IPS DF 6.9 (cell line): ENCODE data around the gene TNIK.

ENCODE experiments used
- DNase-seq: peaks from one replicate; pipeline ENCODE4 v3.0.0-alpha.2; 2013; ENCODE audit warnings: low read depth, low spot score
- H3K27ac ChIP-seq: one replicate; pipeline ENCODE4 v1.5.1; 2013; ENCODE audit warnings: low read length, control low read depth
- H3K27me3 ChIP-seq: 2 replicates; pipeline ENCODE4 v1.6.1; 2013; ENCODE audit warnings: mild to moderate bottlenecking, low read length; ENCODE audit not compliant: control insufficient read depth, insufficient read depth
- H3K36me3 ChIP-seq: 2 replicates; pipeline ENCODE4 v1.6.1; 2013; ENCODE audit warnings: low read length; ENCODE audit not compliant: control insufficient read depth, insufficient read depth
- H3K4me1 ChIP-seq: 2 replicates; pipeline ENCODE4 v1.6.1; 2013; ENCODE audit warnings: low read length; ENCODE audit not compliant: control insufficient read depth, insufficient read depth
- H3K4me3 ChIP-seq: 2 replicates; pipeline ENCODE4 v1.5.1; 2013; ENCODE audit warnings: mild to moderate bottlenecking, low read length
- H3K9me3 ChIP-seq: 2 replicates; pipeline ENCODE4 v1.6.1; 2013; ENCODE audit warnings: low read length, inconsistent platforms; ENCODE audit not compliant: control insufficient read depth, insufficient read depth
- WGBS: extraction: QIAGEN DNeasy Blood & Tissue Kit; methylation state at CpG from one replicate; pipeline ENCODE4 v1.1.7; 2013; ENCODE audit warnings: mixed read lengths, missing lambda C conversion rate; ENCODE audit not compliant: insufficient read length, insufficient coverage; 5-methylcytosine and 5-hydroxymethylcytosine counted together

Gene TNIK

GRCh38 chr3:171276923-171277322 lies 183.3 kb downstream of the TNIK start:
- DNase-seq, result no peak
- no peaks in the 10 kb centered on the region for H3K4me1 ChIP-seq
- no peaks in the 10 kb centered on the region for H3K9me3 ChIP-seq
- no peak overlapping the region for H3K27ac ChIP-seq
- H3K36me3 ChIP-seq, result no peaks in the 10 kb centered on the region
- WGBS, result no CpG with 5 or more reads among the region's 3 CpGs
- no peak overlapping the region for H3K4me3 ChIP-seq
- H3K27me3 ChIP-seq, result no peaks in the 10 kb centered on the region

- H3K36me3 ChIP-seq, result no peaks in the 10 kb centered on the region
- WGBS, result no CpG with 5 or more reads among the region's 1 CpG
- no peak for DNase-seq
- H3K9me3 ChIP-seq, result no peaks in the 10 kb centered on the region
- H3K4me3 ChIP-seq, result no peak overlapping the region
- no peaks in the 10 kb centered on the region for H3K27me3 ChIP-seq
- H3K27ac ChIP-seq, result no peak overlapping the region
- no peaks in the 10 kb centered on the region for H3K4me1 ChIP-seq
These were observed 186.0 kb downstream of the TNIK start for GRCh38 chr3:171274222-171274621.

DNA sequence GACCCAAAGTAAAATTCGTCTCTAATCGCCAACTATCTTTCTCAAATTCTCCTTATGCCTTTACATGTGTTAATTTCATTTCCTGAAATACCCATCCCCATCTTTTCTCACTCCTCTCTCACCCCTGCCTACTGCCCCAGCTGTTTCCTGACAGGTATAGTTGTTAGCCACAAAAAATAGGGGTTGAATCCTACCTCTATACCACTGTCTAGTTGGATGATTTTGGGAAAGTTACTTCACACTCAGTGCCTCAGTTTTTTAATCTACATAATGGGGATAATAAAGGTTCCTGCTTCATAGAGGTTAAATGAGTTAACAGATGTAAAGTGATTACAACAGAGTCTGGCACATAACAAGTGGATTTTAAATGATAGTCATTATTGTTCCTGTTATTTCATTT lies 189.7 kb downstream of the TNIK start:
- no peaks in the 10 kb centered on the region for H3K36me3 ChIP-seq
- H3K27ac ChIP-seq, result no peak overlapping the region
- peaks cover 3% of the 10 kb centered on the region; the same call in 1 of the 2 replicates for H3K4me1 ChIP-seq
- no peaks in the 10 kb centered on the region for H3K27me3 ChIP-seq
- DNase-seq, result no peak
- H3K4me3 ChIP-seq, result no peak overlapping the region
- WGBS, result 100% methylated on average over 2 of the region's 2 CpGs
- H3K9me3 ChIP-seq, result no peaks in the 10 kb centered on the region

- peaks cover 3% of the 10 kb centered on the region; the same call in 1 of the 2 replicates for H3K4me1 ChIP-seq
- no peaks in the 10 kb centered on the region for H3K27me3 ChIP-seq
- no peak overlapping the region for H3K4me3 ChIP-seq
- H3K9me3 ChIP-seq, result no peaks in the 10 kb centered on the region
- no peak overlapping the region for H3K27ac ChIP-seq
- no peaks in the 10 kb centered on the region for H3K36me3 ChIP-seq
- no peak for DNase-seq
These were observed 190.7 kb downstream of the TNIK start for GRCh38 chr3:171269542-171269941.

GRCh38 chr3:171268677-171269076 lies 191.5 kb downstream of the TNIK start:
- no peak overlapping the region for H3K4me3 ChIP-seq
- H3K27me3 ChIP-seq, result no peaks in the 10 kb centered on the region
- H3K27ac ChIP-seq, result no peak overlapping the region
- no CpG with 5 or more reads among the region's 1 CpG for WGBS
- H3K9me3 ChIP-seq, result no peaks in the 10 kb centered on the region
- no peak for DNase-seq
- no peaks in the 10 kb centered on the region for H3K36me3 ChIP-seq
- H3K4me1 ChIP-seq, result peaks cover 3% of the 10 kb centered on the region; the same call in 1 of the 2 replicates

- H3K36me3 ChIP-seq, result no peaks in the 10 kb centered on the region
- no peak overlapping the region for H3K4me3 ChIP-seq
- no peaks in the 10 kb centered on the region for H3K9me3 ChIP-seq
- WGBS, result no CpG with 5 or more reads among the region's 1 CpG
- no peak for DNase-seq
- H3K27ac ChIP-seq, result no peak overlapping the region
- peaks cover 3% of the 10 kb centered on the region; the same call in 1 of the 2 replicates for H3K4me1 ChIP-seq
- no peaks in the 10 kb centered on the region for H3K27me3 ChIP-seq
These were observed 193.1 kb downstream of the TNIK start for GRCh38 chr3:171267104-171267503.

DNA sequence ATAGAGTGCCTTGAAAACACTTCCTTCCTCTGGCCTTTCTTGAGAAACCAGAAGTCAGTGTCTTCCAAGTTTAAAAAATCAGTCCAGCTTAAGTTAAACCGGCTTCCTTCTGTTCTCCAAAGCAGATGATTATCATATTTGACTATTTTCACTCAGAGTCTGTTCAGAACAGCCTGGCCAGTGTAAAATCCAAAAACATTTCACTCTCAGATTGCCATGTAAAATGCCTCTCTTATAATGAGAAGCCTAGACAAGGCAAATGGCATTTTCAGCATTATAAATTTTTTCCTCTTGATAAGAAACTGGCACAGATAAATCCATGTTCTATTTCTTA lies 193.5 kb downstream of the TNIK start:
- Histone ChIP-seq H3K27ac (no peak overlapping the region), H3K4me3 (no peak overlapping the region), H3K9me3 (no peaks in the 10 kb centered on the region), H3K27me3 (no peaks in the 10 kb centered on the region), H3K4me1 (peaks cover 3% of the 10 kb centered on the region; the same call in 1 of the 2 replicates), H3K36me3 (no peaks in the 10 kb centered on the region)
- no peak for DNase-seq
- WGBS, result no CpG with 5 or more reads among the region's 1 CpG

DNA sequence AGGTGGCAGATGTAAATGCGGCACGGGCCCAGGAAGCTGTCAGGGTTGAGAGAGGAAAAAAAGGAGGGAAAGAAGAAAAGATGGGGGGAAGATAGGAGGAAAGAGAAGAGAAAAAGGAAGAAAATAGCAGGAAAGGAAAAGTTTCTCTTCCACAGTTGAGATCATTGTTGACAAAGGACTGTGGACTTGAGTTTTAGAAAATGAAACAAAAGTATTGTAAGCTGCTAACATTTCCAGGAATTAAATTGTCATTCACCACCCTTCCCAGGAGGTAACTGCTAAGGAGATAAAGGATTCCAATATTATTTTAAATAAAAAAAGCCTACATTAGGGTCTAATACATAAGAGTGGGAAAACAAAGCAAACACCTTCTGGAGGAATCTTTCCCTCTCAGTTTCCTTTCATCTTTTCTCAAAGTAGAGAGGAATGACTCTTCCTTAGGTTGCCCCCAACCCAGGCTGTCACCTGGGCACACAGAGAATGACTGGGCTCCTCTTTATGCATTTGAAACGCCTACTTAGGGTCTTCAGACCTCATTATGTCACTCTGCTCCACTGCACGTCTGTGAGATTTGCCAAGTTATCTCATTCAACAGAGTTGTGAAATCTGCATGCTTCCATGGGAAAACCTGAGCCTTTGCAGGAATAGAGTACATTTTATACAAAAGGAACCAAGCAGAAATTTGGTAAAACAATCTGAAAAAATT lies 194.0 kb downstream of the TNIK start:
- DNase-seq, result no peak
- H3K27ac ChIP-seq, result no peak overlapping the region
- H3K4me1 ChIP-seq, result peaks cover 3% of the 10 kb centered on the region; the same call in 1 of the 2 replicates
- H3K36me3 ChIP-seq, result no peaks in the 10 kb centered on the region
- H3K4me3 ChIP-seq, result no peak overlapping the region
- no CpG with 5 or more reads among the region's 4 CpGs for WGBS
- H3K9me3 ChIP-seq, result no peaks in the 10 kb centered on the region
- H3K27me3 ChIP-seq, result no peaks in the 10 kb centered on the region

DNA sequence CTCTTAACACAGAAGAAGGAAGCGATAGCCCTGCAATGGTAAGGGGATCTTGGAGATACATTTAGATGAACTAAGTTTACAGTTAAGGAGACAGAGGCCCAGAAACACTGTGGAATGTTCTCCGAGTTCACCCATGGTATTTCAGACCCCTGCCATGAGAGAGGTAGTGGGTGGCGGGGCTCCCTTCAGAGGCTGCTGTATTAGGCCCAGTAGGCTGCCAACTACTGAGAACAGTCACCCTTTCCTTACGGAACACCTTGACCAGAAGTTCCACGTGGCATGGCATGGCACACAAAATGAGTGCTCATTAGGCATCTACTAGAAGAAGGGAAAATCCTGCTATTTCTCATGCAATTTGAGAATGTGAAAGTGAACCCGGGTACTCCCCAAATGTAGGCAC lies 195.4 kb downstream of the TNIK start:
- WGBS, result no CpG with 5 or more reads among the region's 6 CpGs
- H3K4me1 ChIP-seq, result peaks cover 3% of the 10 kb centered on the region; the same call in 1 of the 2 replicates
- H3K36me3 ChIP-seq, result no peaks in the 10 kb centered on the region

GRCh38 chr3:171262431-171262830 lies 197.8 kb downstream of the TNIK start:
- Histone ChIP-seq H3K4me3 (no peak overlapping the region), H3K27me3 (no peaks in the 10 kb centered on the region), H3K36me3 (no peaks in the 10 kb centered on the region), H3K27ac (no peak overlapping the region), H3K9me3 (no peaks in the 10 kb centered on the region), H3K4me1 (peaks cover 2% of the 10 kb centered on the region; the same call in 1 of the 2 replicates)
- DNase-seq, result no peak
- no CpG with 5 or more reads among the region's 1 CpG for WGBS

More for the DNA sequence above, 195.4 kb downstream of the TNIK start:
- no peak overlapping the region for H3K27ac ChIP-seq
- no peak overlapping the region for H3K4me3 ChIP-seq
- no peak for DNase-seq
- no peaks in the 10 kb centered on the region for H3K9me3 ChIP-seq
- no peaks in the 10 kb centered on the region for H3K27me3 ChIP-seq

DNA sequence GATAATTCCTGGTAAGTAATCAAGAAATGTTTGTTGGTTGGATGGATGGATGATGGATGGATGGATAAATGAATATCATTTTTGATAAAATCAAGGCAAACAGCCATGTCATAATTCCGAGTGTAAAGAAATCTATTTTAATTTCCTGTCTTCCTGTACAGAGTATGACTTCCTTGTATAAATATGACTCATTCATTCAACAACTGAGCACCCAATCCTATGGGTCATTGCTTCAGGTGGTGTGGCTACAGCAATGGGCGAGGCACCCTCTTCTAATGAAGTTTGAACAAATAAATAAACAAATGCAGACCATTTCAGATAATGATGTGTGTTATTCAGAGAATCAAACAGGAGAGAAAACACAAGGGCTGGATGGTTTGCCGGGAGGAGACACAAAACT lies 198.7 kb downstream of the TNIK start:
- Histone ChIP-seq H3K4me1 (peaks cover 2% of the 10 kb centered on the region), H3K4me3 (no peak overlapping the region), H3K36me3 (no peaks in the 10 kb centered on the region), H3K27ac (no peak overlapping the region), H3K9me3 (no peaks in the 10 kb centered on the region), H3K27me3 (no peaks in the 10 kb centered on the region)
- WGBS, result no CpG with 5 or more reads among the region's 3 CpGs
- no peak for DNase-seq
